ENCODE measurements around the gene CNTN4. TPM values are rescaled to one million over a fixed set of nuclear protein-coding genes. Genes with fewer than 3 reads are reported as not detected.
"Not testable (repeated sequence)": the region's sequence is repeated elsewhere in the genome, so short reads cannot be mapped to it uniquely, and the experiment has no call there.

The CNTN4 gene
- total RNA-seq, 1 donor from 2014 or later = 23.0 TPM

GRCh38 chr3:2517500-2518172 lies 419.0 kb downstream of the CNTN4 start:
- TF ChIP-seq CTCF (IDR thresholded peaks at IDR 0.05; ENCODE audit: partially characterized antibody, unreplicated experiment) = no peak
- H3K4me1 Mint-ChIP-seq (ENCODE audit: low read depth, unreplicated experiment) = peaks cover 34% of the 10 kb centered on the region
- peak overlapping the region; percentile 82 for H3K27ac Mint-ChIP-seq (ENCODE audit: unreplicated experiment)
- DNase-seq = peak; percentile 28
- no peaks in the 10 kb centered on the region for H3K9me3 Mint-ChIP-seq (ENCODE audit: unreplicated experiment)
- peaks cover 5% of the 10 kb centered on the region for H3K36me3 Mint-ChIP-seq (ENCODE audit: unreplicated experiment)
- no peak overlapping the region for H3K4me3 Mint-ChIP-seq (ENCODE audit: unreplicated experiment)
- no peaks in the 10 kb centered on the region for H3K27me3 Mint-ChIP-seq (ENCODE audit: unreplicated experiment)

- Mint-ChIP-seq H3K36me3 (ENCODE audit: unreplicated experiment) (peaks cover 5% of the 10 kb centered on the region), H3K9me3 (ENCODE audit: unreplicated experiment) (peaks cover 2% of the 10 kb centered on the region), H3K4me3 (ENCODE audit: unreplicated experiment) (no peak overlapping the region), H3K27me3 (ENCODE audit: unreplicated experiment) (no peaks in the 10 kb centered on the region), H3K4me1 (ENCODE audit: low read depth, unreplicated experiment) (peaks cover 8% of the 10 kb centered on the region), H3K27ac (ENCODE audit: unreplicated experiment) (no peak overlapping the region)
- no peak for TF ChIP-seq CTCF (IDR thresholded peaks at IDR 0.05; ENCODE audit: partially characterized antibody, unreplicated experiment)
- no peak for DNase-seq
Measured at GRCh38 chr3:2523281-2523836, 424.7 kb downstream of the CNTN4 start.

- peaks cover 8% of the 10 kb centered on the region for H3K4me1 Mint-ChIP-seq (ENCODE audit: low read depth, unreplicated experiment)
- no peak for DNase-seq
- no peaks in the 10 kb centered on the region for H3K27me3 Mint-ChIP-seq (ENCODE audit: unreplicated experiment)
- no peak overlapping the region for H3K4me3 Mint-ChIP-seq (ENCODE audit: unreplicated experiment)
- H3K27ac Mint-ChIP-seq (ENCODE audit: unreplicated experiment) = no peak overlapping the region
- H3K36me3 Mint-ChIP-seq (ENCODE audit: unreplicated experiment) = no peaks in the 10 kb centered on the region
- no peak for TF ChIP-seq CTCF (IDR thresholded peaks at IDR 0.05; ENCODE audit: partially characterized antibody, unreplicated experiment)
- H3K9me3 Mint-ChIP-seq (ENCODE audit: unreplicated experiment) = peaks cover 2% of the 10 kb centered on the region
Measured at GRCh38 chr3:2525968-2526367, 427.3 kb downstream of the CNTN4 start.

- H3K9me3 Mint-ChIP-seq (ENCODE audit: unreplicated experiment) = peaks cover 2% of the 10 kb centered on the region
- peaks cover 5% of the 10 kb centered on the region for H3K4me1 Mint-ChIP-seq (ENCODE audit: low read depth, unreplicated experiment)
- H3K27ac Mint-ChIP-seq (ENCODE audit: unreplicated experiment) = no peak overlapping the region
- DNase-seq = no peak
- no peak for TF ChIP-seq CTCF (IDR thresholded peaks at IDR 0.05; ENCODE audit: partially characterized antibody, unreplicated experiment)
- H3K4me3 Mint-ChIP-seq (ENCODE audit: unreplicated experiment) = no peak overlapping the region
- H3K36me3 Mint-ChIP-seq (ENCODE audit: unreplicated experiment) = no peaks in the 10 kb centered on the region
- no peaks in the 10 kb centered on the region for H3K27me3 Mint-ChIP-seq (ENCODE audit: unreplicated experiment)
Measured at GRCh38 chr3:2526926-2527325, 428.3 kb downstream of the CNTN4 start.

- not testable (repeated sequence) for H3K27ac Mint-ChIP-seq (ENCODE audit: unreplicated experiment); H3K4me1 Mint-ChIP-seq (ENCODE audit: low read depth, unreplicated experiment); H3K4me3 Mint-ChIP-seq (ENCODE audit: unreplicated experiment); H3K9me3 Mint-ChIP-seq (ENCODE audit: unreplicated experiment); DNase-seq; H3K36me3 Mint-ChIP-seq (ENCODE audit: unreplicated experiment); H3K27me3 Mint-ChIP-seq (ENCODE audit: unreplicated experiment)
Measured at GRCh38 chr3:2527328-2527727, 428.7 kb downstream of the CNTN4 start.

GRCh38 chr3:2534767-2535166 lies 436.1 kb downstream of the CNTN4 start:
- not testable (repeated sequence) for H3K9me3 Mint-ChIP-seq (ENCODE audit: unreplicated experiment); H3K4me1 Mint-ChIP-seq (ENCODE audit: low read depth, unreplicated experiment); DNase-seq

More at GRCh38 chr3:2534767-2535166, 436.1 kb downstream of the CNTN4 start:
- H3K27ac Mint-ChIP-seq (ENCODE audit: unreplicated experiment); H3K27me3 Mint-ChIP-seq (ENCODE audit: unreplicated experiment); H3K4me3 Mint-ChIP-seq (ENCODE audit: unreplicated experiment); H3K36me3 Mint-ChIP-seq (ENCODE audit: unreplicated experiment): not testable (repeated sequence)
